HK-2 (cell line): Measurements from ENCODE around the gene CCDC106.

Source experiments
- DNase-seq: peaks from one replicate; pipeline ENCODE4 v3.0.0-alpha.2; 2018; ENCODE audit not compliant: unreplicated experiment

Gene CCDC106

GRCh38 chr19:55683449-55684261 is 35.6 kb downstream of the CCDC106 start:
- no peak for DNase-seq

GRCh38 chr19:55684946-55685681 is 37.1 kb downstream of the CCDC106 start:
- DNase-seq, result no peak

- no peak for DNase-seq
These were observed 37.8 kb downstream of the CCDC106 start for GRCh38 chr19:55685776-55686175.

GRCh38 chr19:55686311-55687050 is 38.5 kb downstream of the CCDC106 start:
- DNase-seq, result no peak

- DNase-seq, result no peak
These were observed 39.5 kb downstream of the CCDC106 start for GRCh38 chr19:55687281-55688201.

GRCh38 chr19:55688422-55689218 is 40.6 kb downstream of the CCDC106 start:
- no peak for DNase-seq

- DNase-seq, result no peak
These were observed 41.5 kb downstream of the CCDC106 start for GRCh38 chr19:55689411-55690108.

GRCh38 chr19:55690109-55690768 is 42.2 kb downstream of the CCDC106 start:
- DNase-seq, result peak; percentile 59

GRCh38 chr19:55690769-55691545 is 42.9 kb downstream of the CCDC106 start:
- DNase-seq, result no peak

- DNase-seq, result no peak
These were observed 43.8 kb downstream of the CCDC106 start for GRCh38 chr19:55691561-55692481.

GRCh38 chr19:55692681-55693081 is 44.7 kb downstream of the CCDC106 start:
- no peak for DNase-seq

GRCh38 chr19:55693336-55693974 is 45.4 kb downstream of the CCDC106 start:
- DNase-seq, result no peak

- DNase-seq, result no peak
These were observed 46.2 kb downstream of the CCDC106 start for GRCh38 chr19:55694241-55694655.

- no peak for DNase-seq
These were observed 46.9 kb downstream of the CCDC106 start for GRCh38 chr19:55694656-55695491.

GRCh38 chr19:55695511-55696290 is 47.7 kb downstream of the CCDC106 start:
- DNase-seq, result no peak
